ENCODE measurements around the gene MACROD2. TPM values are rescaled to one million over a fixed set of nuclear protein-coding genes. Genes with fewer than 3 reads are reported as not detected.

Gene MACROD2
- total RNA-seq, 4 donors from 2014 or later = 2.1 to 28.1 (median 12.6) TPM

DNA sequence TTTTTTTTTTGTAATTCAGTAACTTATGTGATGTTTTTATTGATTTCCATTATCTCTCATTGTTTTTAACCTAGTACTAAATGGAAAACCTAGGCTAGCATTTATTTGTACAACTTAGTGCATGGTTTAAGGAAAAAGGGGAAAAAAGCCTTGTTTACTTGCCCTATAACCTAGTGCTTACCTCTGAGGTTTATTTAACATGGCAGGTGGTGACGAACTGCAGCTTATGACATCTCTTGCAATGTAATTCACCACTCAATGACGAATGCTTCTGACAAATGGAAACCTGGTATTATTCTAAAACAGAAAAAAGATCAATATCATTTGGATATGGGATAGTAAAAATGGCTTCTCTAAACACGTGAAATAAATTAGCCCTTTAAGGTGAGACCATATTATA is 960.7 kb downstream of the MACROD2 start:
- Histone ChIP-seq H3K27me3 (no peaks in the 10 kb centered on the region), H3K27ac (peak overlapping the region in 1 of 2 donors; percentile 50), H3K36me3 (no peaks in the 10 kb centered on the region), H3K9me3 (no peaks in the 10 kb centered on the region), H3K4me3 (no peak overlapping the region), H3K4me1 (no peaks in the 10 kb centered on the region)
- TF ChIP-seq, protein P1, sequence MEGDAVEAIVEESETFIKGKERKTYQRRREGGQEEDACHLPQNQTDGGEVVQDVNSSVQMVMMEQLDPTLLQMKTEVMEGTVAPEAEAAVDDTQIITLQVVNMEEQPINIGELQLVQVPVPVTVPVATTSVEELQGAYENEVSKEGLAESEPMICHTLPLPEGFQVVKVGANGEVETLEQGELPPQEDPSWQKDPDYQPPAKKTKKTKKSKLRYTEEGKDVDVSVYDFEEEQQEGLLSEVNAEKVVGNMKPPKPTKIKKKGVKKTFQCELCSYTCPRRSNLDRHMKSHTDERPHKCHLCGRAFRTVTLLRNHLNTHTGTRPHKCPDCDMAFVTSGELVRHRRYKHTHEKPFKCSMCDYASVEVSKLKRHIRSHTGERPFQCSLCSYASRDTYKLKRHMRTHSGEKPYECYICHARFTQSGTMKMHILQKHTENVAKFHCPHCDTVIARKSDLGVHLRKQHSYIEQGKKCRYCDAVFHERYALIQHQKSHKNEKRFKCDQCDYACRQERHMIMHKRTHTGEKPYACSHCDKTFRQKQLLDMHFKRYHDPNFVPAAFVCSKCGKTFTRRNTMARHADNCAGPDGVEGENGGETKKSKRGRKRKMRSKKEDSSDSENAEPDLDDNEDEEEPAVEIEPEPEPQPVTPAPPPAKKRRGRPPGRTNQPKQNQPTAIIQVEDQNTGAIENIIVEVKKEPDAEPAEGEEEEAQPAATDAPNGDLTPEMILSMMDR (IDR thresholded peaks at IDR 0.05) = no peak
- TF ChIP-seq POLR2A (IDR thresholded peaks at IDR 0.05) = no peak
- intact Hi-C loops (cut with DNase I; ENCODE audit: low total_unique reads) = no loop called here
- DNase-seq = no peak

DNA sequence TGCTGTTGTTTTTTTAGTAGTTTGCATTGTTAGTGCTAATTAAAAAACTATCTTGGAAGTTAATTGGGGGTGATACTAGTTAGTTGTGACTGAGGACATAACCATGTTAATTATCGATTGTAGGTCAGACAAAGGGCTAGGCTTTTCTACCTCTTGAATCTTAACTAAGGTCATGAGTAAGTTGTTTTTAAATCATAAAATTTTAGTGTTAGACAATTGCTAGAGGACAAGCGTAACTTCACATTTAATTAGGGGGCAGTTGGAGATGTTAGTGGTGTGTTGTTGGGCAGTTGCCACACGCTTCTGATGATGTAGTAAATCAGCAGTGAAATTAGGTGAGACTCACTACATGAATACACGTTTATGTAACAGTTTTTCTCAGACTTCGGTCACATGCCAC is 961.2 kb downstream of the MACROD2 start:
- Histone ChIP-seq H3K9me3 (no peaks in the 10 kb centered on the region), H3K36me3 (no peaks in the 10 kb centered on the region), H3K27ac (peak overlapping the region in 1 of 2 donors; percentile 50), H3K4me1 (no peaks in the 10 kb centered on the region), H3K4me3 (no peak overlapping the region), H3K27me3 (no peaks in the 10 kb centered on the region)
- intact Hi-C loops (cut with DNase I; ENCODE audit: low total_unique reads) = no loop called here
- TF ChIP-seq, protein P1 (IDR thresholded peaks at IDR 0.05) = no peak
- no peak for TF ChIP-seq POLR2A (IDR thresholded peaks at IDR 0.05)
- DNase-seq = peak in 1 of 2 donors; percentile 35

DNA sequence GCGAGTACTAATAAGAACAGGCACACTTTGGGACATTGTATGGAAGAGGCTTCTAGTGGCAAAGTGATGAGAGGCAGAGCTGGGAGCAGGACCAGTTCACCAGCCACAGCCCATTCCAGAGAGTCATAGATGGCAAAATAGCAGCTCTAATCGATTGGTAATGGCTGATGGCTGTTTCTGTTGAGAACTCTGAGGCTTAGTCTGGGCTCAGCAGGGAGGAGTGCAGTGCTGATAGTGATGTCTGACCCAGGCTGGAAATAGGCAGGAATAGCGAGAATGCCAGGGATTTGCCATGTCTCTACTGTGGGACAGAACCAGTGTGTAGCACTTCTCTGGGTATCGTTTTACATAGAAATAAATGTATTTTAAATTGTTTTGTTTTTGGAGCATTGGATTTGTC is 962.1 kb downstream of the MACROD2 start:
- Histone ChIP-seq H3K27ac (peak overlapping the region in 1 of 2 donors; percentile 50), H3K27me3 (no peaks in the 10 kb centered on the region), H3K4me3 (no peak overlapping the region), H3K36me3 (no peaks in the 10 kb centered on the region), H3K4me1 (no peaks in the 10 kb centered on the region), H3K9me3 (no peaks in the 10 kb centered on the region)
- no peak for DNase-seq
- TF ChIP-seq, protein P1 (IDR thresholded peaks at IDR 0.05) = no peak
- no peak for TF ChIP-seq POLR2A (IDR thresholded peaks at IDR 0.05)
- intact Hi-C loops (cut with DNase I; ENCODE audit: low total_unique reads) = no loop called here

DNA sequence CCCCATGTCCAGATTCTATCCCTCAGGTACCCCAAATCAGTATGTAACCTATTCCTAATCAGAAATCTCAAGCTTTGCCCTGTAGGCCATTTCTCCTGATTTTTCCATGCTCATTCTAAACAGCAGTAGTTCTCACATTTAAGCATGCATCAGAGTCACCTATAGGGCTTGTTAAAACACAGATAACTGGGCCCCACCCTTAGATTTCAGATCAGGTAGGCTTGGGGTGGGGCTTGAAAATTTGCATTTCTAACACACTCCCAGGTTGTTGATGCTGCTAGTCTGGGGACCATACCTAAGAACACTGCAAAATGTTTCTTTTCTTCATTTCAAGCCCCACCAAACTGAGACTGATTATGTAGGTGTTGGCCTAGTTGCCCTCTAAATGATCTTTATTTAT is 963.3 kb downstream of the MACROD2 start:
- Histone ChIP-seq H3K27ac (no peak overlapping the region), H3K4me1 (no peaks in the 10 kb centered on the region), H3K27me3 (no peaks in the 10 kb centered on the region), H3K9me3 (no peaks in the 10 kb centered on the region), H3K36me3 (no peaks in the 10 kb centered on the region), H3K4me3 (no peak overlapping the region)
- no peak for DNase-seq
- intact Hi-C loops (cut with DNase I; ENCODE audit: low total_unique reads) = no loop called here
- TF ChIP-seq, protein P1 (IDR thresholded peaks at IDR 0.05) = no peak
- TF ChIP-seq POLR2A (IDR thresholded peaks at IDR 0.05) = no peak

DNA sequence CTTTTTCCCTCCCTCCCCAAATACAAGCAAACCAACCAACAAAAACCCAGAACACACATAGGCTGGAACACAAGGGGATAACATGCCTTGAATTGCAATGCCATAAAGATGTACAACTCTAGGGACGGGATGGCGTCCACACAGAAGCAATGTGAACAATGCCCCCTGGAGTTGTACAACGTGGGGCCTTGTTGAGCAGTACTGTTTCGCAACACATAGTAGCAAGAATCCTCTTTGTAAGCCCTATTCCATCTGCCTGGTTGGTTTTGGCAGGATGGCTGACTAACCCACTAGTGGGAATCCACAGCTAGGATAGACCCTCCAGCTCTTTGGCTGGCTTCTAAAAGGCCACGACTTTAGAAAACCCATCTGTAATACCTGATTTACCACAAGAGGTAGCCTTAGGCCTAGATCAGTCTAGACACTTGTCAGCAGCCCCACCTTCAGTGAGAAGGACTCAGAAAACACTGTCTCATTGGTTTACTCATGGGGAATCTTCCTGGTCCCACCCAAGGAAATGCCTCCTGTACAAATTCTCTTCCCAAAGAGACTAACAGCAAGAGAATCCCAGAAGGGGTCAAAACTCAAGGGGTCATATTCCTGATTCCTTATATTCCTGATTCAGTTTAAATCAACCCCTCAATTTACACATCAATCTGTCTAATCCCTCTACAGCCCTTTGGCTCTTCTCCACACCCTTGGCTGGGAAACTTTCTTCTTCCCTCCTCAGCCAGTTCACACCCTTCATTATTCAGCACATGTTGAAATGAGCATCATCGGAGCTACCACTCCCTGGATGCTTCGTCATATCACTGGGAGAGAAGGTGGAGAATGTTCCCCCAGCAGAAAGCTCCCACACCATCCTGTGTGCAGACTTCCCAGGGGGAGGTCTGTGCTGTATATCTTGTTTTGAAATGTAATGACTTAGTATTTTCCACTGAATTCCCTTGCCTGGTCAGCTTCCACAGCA is 964.5 kb downstream of the MACROD2 start:
- Histone ChIP-seq H3K4me1 (no peaks in the 10 kb centered on the region), H3K9me3 (no peaks in the 10 kb centered on the region), H3K4me3 (no peak overlapping the region), H3K27me3 (no peaks in the 10 kb centered on the region), H3K36me3 (no peaks in the 10 kb centered on the region), H3K27ac (no peak overlapping the region)
- DNase-seq = no peak
- TF ChIP-seq POLR2A (IDR thresholded peaks at IDR 0.05) = no peak
- TF ChIP-seq, protein P1 (IDR thresholded peaks at IDR 0.05) = no peak
- intact Hi-C loops (cut with DNase I; ENCODE audit: low total_unique reads) = no loop called here

All from uterus (tissue), 4 donors.